Fibroblast of mammary gland (primary cell): ENCODE results near the gene EPAS1.

Experiments
- DNase-seq: peaks from one replicate; pipeline ENCODE4 v3.0.0-alpha.2; 2010; ENCODE audit warnings: low read depth
- H3K4me3 ChIP-seq: 2 replicates; pipeline ENCODE4 v1.5.1; 2011; ENCODE audit warnings: low read depth, mild to moderate bottlenecking, low read length, moderate library complexity; ENCODE audit not compliant: control insufficient read depth
- TF ChIP-seq, protein P1 (sequence below): conservative IDR thresholded peaks from 2 replicates; pipeline ENCODE4 v1.5.1; 2011; ENCODE audit warnings: low read depth, low read length, inconsistent platforms; ENCODE audit not compliant: control insufficient read depth, insufficient read depth

The EPAS1 gene

DNA sequence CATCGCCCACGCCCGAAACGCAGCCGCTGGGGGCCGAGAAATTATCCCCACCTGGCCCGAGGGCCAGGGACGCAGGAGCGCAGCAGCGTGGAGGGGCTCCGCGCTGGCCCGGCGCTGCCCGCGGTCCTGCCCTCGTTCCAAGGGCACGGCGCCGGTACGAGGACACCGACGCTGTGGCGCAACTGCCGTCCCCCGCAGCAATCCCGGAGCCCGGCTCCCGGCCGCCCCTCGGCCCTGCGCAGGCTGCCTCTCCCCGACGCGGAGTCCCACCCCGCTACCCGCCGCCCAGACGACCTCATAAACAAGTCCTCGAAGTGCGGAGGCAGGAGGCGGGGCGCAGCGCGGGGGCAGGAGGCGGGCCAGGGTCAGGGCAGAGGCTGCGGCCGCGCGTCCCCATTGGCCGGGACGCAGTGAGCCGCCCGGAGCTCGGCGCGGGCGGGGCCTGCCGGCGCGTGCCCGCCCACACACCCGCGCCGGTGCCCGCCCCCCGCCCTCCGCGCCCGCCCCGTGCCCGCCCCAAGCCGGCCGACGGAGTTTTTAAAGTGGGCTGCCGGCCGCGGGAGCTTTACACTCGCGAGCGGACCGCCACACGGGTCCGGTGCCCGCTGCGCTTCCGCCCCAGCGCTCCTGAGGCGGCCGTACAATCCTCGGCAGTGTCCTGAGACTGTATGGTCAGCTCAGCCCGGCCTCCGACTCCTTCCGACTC is at the start of gene EPAS1:
EPAS1 (plus strand) TSS at position 568 of the 706 bp plus-strand sequence. CDS start 505 bp downstream, outside the sequence.
- TF ChIP-seq, protein P1, sequence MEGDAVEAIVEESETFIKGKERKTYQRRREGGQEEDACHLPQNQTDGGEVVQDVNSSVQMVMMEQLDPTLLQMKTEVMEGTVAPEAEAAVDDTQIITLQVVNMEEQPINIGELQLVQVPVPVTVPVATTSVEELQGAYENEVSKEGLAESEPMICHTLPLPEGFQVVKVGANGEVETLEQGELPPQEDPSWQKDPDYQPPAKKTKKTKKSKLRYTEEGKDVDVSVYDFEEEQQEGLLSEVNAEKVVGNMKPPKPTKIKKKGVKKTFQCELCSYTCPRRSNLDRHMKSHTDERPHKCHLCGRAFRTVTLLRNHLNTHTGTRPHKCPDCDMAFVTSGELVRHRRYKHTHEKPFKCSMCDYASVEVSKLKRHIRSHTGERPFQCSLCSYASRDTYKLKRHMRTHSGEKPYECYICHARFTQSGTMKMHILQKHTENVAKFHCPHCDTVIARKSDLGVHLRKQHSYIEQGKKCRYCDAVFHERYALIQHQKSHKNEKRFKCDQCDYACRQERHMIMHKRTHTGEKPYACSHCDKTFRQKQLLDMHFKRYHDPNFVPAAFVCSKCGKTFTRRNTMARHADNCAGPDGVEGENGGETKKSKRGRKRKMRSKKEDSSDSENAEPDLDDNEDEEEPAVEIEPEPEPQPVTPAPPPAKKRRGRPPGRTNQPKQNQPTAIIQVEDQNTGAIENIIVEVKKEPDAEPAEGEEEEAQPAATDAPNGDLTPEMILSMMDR: no peak
- peak; percentile 82 for DNase-seq

DNA sequence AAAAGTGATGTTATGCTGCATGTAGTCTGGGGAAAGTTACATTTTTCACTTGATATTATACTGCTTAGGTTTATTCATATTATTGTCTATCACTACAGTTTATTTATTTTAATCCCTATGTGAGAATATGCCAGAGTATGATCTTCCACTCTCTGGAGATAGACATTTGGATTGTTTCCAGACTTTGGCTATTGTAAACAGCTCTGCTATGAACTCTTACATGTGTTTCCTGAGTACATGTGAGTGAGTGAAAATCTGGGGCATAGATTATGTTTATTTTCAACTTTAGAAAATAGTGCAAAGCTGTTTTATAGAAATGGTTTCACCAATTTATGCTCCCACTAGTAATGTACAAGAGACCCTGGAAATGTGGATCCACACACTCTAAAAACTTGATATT is 49.0 kb upstream of the EPAS1 start:
- H3K4me3 ChIP-seq: no peak overlapping the region
- no peak for DNase-seq
- TF ChIP-seq, protein P1: no peak

More for the DNA sequence above, at the start of gene EPAS1:
- H3K4me3 ChIP-seq: peak within 1 kb of the TSS; percentile 77

DNA sequence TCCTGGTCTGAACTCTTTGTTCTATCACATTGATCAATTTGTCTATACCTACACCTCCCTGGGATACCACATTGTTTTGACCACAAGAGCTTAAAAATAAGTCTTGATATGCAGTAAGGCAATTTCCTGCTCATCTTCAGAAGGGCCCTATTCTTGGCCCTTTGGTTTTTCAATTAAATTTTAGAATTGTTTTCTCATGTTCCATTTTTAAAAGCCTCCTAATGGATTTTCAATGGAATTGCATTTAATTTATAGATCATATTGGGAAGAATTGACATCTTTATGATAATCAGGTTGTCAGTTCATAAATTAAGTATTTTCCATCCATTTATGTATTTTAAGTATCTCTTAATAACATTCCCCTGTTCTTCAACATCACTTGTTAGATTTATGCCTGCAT is 47.6 kb upstream of the EPAS1 start:
- H3K4me3 ChIP-seq: no peak overlapping the region
- DNase-seq: no peak

DNA sequence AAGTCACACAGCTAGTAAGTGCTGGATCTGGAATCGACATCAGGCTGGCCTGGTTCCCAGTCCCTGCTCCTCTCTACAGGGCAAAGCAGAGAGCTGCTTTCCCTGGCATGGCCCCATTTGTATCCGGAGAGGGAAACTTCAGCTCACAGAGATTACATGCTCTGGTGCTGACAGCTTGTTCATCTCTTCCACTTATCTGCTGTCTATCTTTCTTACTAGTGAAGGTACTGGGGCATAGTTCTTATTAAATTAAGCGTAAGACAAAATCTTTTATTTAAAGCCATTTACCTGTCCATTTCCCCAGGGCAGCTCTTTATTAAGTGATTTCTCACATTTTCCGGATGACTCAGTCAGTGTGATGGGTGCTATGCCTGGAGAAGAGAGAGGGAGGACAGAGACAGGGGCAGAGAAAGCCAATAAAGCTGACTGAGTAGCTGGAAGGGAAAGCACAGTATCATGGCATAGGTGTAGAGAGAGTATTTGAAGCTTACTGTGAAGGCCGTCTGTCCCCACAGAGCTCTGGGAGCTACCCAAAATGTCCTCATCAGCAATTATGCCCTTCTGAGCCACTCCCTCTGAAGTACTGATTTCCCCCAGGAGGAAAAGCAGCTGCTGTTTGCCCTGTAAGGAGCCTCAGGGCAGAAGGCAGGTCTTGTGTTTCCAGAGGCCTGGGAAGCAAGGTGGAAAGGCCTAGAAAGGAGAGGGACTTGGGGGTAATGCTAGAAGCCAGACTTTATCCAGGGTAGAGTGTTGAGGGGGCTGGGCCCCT is 44.1 kb upstream of the EPAS1 start:
- TF ChIP-seq, protein P1: no peak
- no peak overlapping the region for H3K4me3 ChIP-seq
- DNase-seq: no peak

More for the DNA sequence above, 47.6 kb upstream of the EPAS1 start:
- TF ChIP-seq, protein P1: no peak

DNA sequence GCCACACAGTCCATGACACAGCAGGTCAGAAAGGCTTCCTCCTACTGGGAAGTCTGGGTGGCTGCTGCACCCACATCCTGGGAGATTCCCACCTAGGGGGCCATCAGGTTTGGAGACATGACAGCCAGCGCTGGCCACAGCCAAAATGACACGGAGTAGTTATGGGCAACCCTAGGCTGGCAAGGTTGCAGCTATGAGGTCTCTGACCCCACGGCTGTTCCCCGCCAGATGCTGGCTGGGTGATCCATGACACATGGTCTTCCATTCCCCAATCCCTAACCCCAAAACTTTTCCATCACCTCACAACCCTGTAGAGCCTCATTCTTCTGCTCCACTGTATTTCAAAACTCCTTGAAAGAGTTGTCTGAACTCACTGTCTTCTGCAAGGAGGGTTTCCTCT is 42.7 kb upstream of the EPAS1 start:
- TF ChIP-seq, protein P1: no peak
- no peak for DNase-seq
- no peak overlapping the region for H3K4me3 ChIP-seq

DNA sequence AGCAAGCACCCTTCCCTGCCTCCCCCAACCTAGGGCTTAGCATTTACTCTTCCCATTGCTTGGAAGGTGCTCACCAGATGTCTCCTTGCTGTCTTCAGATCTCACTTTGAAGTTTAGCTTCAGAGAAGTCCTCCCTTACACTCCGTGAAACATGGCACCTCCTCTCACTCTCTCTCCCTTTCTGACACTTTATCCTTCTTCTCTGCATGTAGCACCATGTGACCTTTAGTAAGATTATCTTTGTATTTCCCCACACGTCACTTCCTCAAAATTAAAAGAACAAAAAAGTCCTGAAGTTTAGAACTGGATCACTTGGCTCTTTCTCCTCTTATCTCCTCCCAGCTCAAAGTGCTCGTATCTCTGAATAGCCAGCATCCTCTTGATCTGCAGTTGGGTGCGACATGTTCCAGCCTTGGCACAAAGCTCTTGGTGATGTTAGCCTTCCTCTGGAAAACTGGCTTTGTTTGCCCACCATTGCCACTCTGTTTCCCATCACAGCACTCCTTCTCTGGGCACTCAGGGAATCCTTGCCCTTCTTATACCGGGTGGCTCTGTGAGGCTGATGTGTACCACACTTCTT is 40.6 kb upstream of the EPAS1 start:
- no peak for DNase-seq
- TF ChIP-seq, protein P1: no peak
- H3K4me3 ChIP-seq: no peak overlapping the region
